Lung (tissue), 12 donors: ENCODE measurements around the gene PRR20G. TPM values are rescaled to one million over a fixed set of nuclear protein-coding genes. Genes with fewer than 3 reads are reported as not detected.

Experiments
- ATAC-seq: fragments of 200-7000 bp; cut with Tn5 transposase; one replicate; pipeline ENCODE4 v1.9.1; 2020; ENCODE audit warnings: moderate number of reproducible peaks; ENCODE audit not compliant: insufficient read depth, low FRiP score
- DNase-seq, 3 donors: peaks; one replicate each; pipeline ENCODE4 v3.0.0-alpha.2; 2013 to 2017
- H3K27ac ChIP-seq, 2 donors: one replicate each; pipeline ENCODE4 v1.5.1; 2013; ENCODE audit warnings: mild to moderate bottlenecking in 2 of 2, moderate library complexity in 2 of 2, control low read depth in 1 of 2, inconsistent platforms in 1 of 2, low read depth in 1 of 2, low read length in 1 of 2
- H3K27me3 ChIP-seq, 3 donors: one replicate each; pipeline ENCODE4 v1.5.1; 2013; ENCODE audit warnings: low read length in 2 of 3; ENCODE audit not compliant: control insufficient read depth in 3 of 3, insufficient read depth in 3 of 3
- H3K36me3 ChIP-seq, 4 donors: one replicate each; pipeline ENCODE4 v1.5.1; 2013; ENCODE audit warnings: low read length in 4 of 4, mild to moderate bottlenecking in 1 of 4, moderate library complexity in 1 of 4; ENCODE audit not compliant: control insufficient read depth in 4 of 4, insufficient read depth in 4 of 4
- H3K4me1 ChIP-seq, 5 donors: one replicate each; pipeline ENCODE4 v1.5.1; 2013; ENCODE audit warnings: low read length in 5 of 5, mild to moderate bottlenecking in 2 of 5, moderate library complexity in 1 of 5; ENCODE audit not compliant: control insufficient read depth in 5 of 5, insufficient read depth in 5 of 5
- H3K4me3 ChIP-seq: one replicate; pipeline ENCODE4 v1.5.1; 2013; ENCODE audit warnings: mild to moderate bottlenecking, control low read depth, moderate library complexity
- H3K9ac ChIP-seq, 2 donors: one replicate each; pipeline ENCODE4 v1.5.1; 2013; ENCODE audit warnings: low read length in 2 of 2, control low read depth in 1 of 2; ENCODE audit not compliant: insufficient read depth in 1 of 2
- H3K9me3 ChIP-seq, 4 donors: one replicate each; pipeline ENCODE4 v1.5.1; 2013; ENCODE audit warnings: low read length in 3 of 4, mild to moderate bottlenecking in 1 of 4, moderate library complexity in 1 of 4; ENCODE audit not compliant: control insufficient read depth in 4 of 4, insufficient read depth in 3 of 4
- CTCF ChIP-seq: IDR thresholded peaks from 2 replicates; pipeline ENCODE4 v1.5.1; 2012; ENCODE audit warnings: mild to moderate bottlenecking; ENCODE audit errors: control extremely low read depth, extremely low read depth
- WGBS, 2 donors: extraction: QIAGEN DNeasy Blood & Tissue Kit; methylation state at CpG; one replicate each; pipeline ENCODE4 v1.1.7; 2013; 5-methylcytosine and 5-hydroxymethylcytosine counted together
- polyA plus RNA-seq, 2 donors: library from polyadenylated mRNA; stranded (reverse); fragments of 200-250 nt; gene quantifications; one replicate each; pipeline ENCODE4 v1.2.1, GENCODE V29; 2013
- total RNA-seq, 2 donors: library from RNA; depleted of rRNA in 1 of 2; stranded (reverse); fragments of >200 nt in 1 of 2; gene quantifications; one replicate each; pipeline ENCODE4 v1.2.1, GENCODE V29; 2014 to 2021
- donor health status: control.
- donor health status: control.
- donor health status: Bipolar disorder and iron deficiency.
- donor health status: healthy.
- donor health status: DM: yes; HTN: yes; CAD: no.

The PRR20G gene
- total and polyA plus RNA-seq, 4 donors, result 0.05 TPM; not detected in 3

GRCh38 chr3:127273206-127273605 lies 14.6 kb downstream of the PRR20G start:
- WGBS, 2 donors, result 57 to 77% methylated on average over 2 of the region's 2 CpGs
- TF ChIP-seq CTCF, result no peak
- no peaks in the 10 kb centered on the region for H3K4me1 ChIP-seq
- H3K27me3 ChIP-seq, result peaks cover 0 to 2% (median 0%) of the 10 kb centered on the region in 3 donors
- no peak overlapping the region for H3K4me3 ChIP-seq
- no peak overlapping the region for H3K9ac ChIP-seq
- ATAC-seq (no peak), DNase-seq (no peak)
- H3K36me3 ChIP-seq, result no peaks in the 10 kb centered on the region
- H3K27ac ChIP-seq, result no peak overlapping the region
- peaks cover 0 to 7% (median 3%) of the 10 kb centered on the region in 4 donors for H3K9me3 ChIP-seq

GRCh38 chr3:127266186-127266585 lies 21.7 kb downstream of the PRR20G start:
- no peak for ATAC-seq
- peaks cover 0 to 2% (median 0%) of the 10 kb centered on the region in 3 donors for H3K27me3 ChIP-seq
- 38 to 50% methylated on average over 10 of the region's 10 CpGs for WGBS, 2 donors

GRCh38 chr3:127265581-127265981 lies 22.3 kb downstream of the PRR20G start:
- Histone ChIP-seq H3K27me3 (peaks cover 0 to 2% (median 0%) of the 10 kb centered on the region in 3 donors), H3K9me3 (peaks cover 0 to 7% (median 3%) of the 10 kb centered on the region in 4 donors), H3K27ac (no peak overlapping the region), H3K4me3 (no peak overlapping the region), H3K4me1 (no peaks in the 10 kb centered on the region), H3K36me3 (no peaks in the 10 kb centered on the region), H3K9ac (no peak overlapping the region)
- no peak for TF ChIP-seq CTCF
- ATAC-seq (no peak), DNase-seq (no peak)
- 91 to 93% methylated on average over 7 of the region's 7 CpGs for WGBS, 2 donors

More at GRCh38 chr3:127266186-127266585, 21.7 kb downstream of the PRR20G start:
- no peak for TF ChIP-seq CTCF
- Histone ChIP-seq H3K36me3 (no peaks in the 10 kb centered on the region), H3K4me3 (no peak overlapping the region), H3K9me3 (peaks cover 0 to 7% (median 4%) of the 10 kb centered on the region in 4 donors), H3K9ac (no peak overlapping the region), H3K27ac (no peak overlapping the region), H3K4me1 (no peaks in the 10 kb centered on the region)
- no peak for DNase-seq
